ENCODE measurements around the gene GAPVD1. TPM values are rescaled to one million over a fixed set of nuclear protein-coding genes. Genes with fewer than 3 reads are reported as not detected.

Gene GAPVD1
- total and polyA plus RNA-seq, 2 of the 13 experiments (the other 11 are each of a cell fraction or from before 2014, with no cell fraction given), result 11.1 to 33.2 TPM

DNA sequence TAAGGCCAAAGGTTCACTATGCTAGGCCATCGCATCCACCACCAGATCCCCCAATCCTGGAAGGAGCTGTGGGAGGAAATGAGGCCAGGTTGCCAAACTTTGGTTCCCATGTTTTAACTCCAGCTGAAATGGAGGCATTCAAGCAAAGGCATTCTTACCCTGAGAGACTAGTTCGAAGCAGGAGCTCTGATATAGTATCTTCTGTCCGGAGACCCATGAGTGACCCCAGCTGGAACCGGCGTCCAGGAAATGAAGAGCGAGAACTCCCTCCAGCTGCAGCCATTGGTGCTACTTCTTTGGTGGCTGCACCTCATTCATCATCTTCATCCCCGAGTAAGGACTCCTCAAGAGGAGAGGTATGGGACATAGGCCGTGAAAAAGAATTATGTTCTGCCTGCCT is 75.6 kb downstream of the GAPVD1 start:
- DNase-seq (ENCODE audit: low spot score) (no peak), ATAC-seq (peak; percentile 30; the same call in 2 of the 3 replicates), FAIRE-seq (no peak)
- ChIA-PET CTCF (ENCODE audit: low intra/inter-chr PET ratio, low total read pairs) (no interaction called here), POLR2A (no interaction called here)
- Histone ChIP-seq H2AFZ (ENCODE audit: low read length) (no peak overlapping the region), H4K20me1 (ENCODE audit: insufficient read depth, low read length) (no peaks in the 10 kb centered on the region), H3K27ac (ENCODE audit: extremely low read length, insufficient read depth, low read length) (no peak overlapping the region), H3K4me3 (replicated peaks in 1 of 3; ENCODE audit: insufficient read depth in 1 of 3, low read depth in 2 of 3, low read length in 3 of 3) (no peak overlapping the region), H3K4me2 (ENCODE audit: low read depth, low read length) (no peak overlapping the region), H3K9ac (ENCODE audit: insufficient read depth, low read depth, low read length) (no peak overlapping the region), H3K36me3 (replicated peaks in 1 of 2; ENCODE audit: control insufficient read depth in 1 of 2, insufficient read depth in 2 of 2, low read length in 2 of 2) (peaks cover 9 to 53% of the 10 kb centered on the region in 2 experiments), H3K27me3 (ENCODE audit: control insufficient read depth in 1 of 2, insufficient read depth in 2 of 2, low read length in 2 of 2) (no peaks in the 10 kb centered on the region), H3K4me1 (ENCODE audit: insufficient read depth, low read length) (no peaks in the 10 kb centered on the region), H3K9me3 (ENCODE audit: low read length) (no peaks in the 10 kb centered on the region), H3K79me2 (ENCODE audit: insufficient read depth, low read length) (no peaks in the 10 kb centered on the region)
- no TSS peak for BruUV-seq (replicated peaks)
- in situ Hi-C loops (cut with HindIII; ENCODE audit: extremely low pct_ligation_motif_present, low pct_unique_long_range_greater_than_20kb), result no loop called here
- intact Hi-C loops (cut with micrococcal nuclease; ENCODE audit: unreplicated experiment), result no loop called here
- 93% methylated on average over 8 of the region's 8 CpGs for WGBS (ENCODE audit: low lambda C conversion rate)
- TF ChIP-seq STAG1 (CRISPR knock-in tag; IDR thresholded peaks at IDR 0.05) (peak; percentile 46), ZNF468 (CRISPR knock-in tag; IDR thresholded peaks at IDR 0.05) (no peak), ZBTB34 (CRISPR knock-in tag; IDR thresholded peaks at IDR 0.05) (no peak), PRDM10 (CRISPR knock-in tag; IDR thresholded peaks at IDR 0.05; ENCODE audit: low read depth) (no peak), ATM (IDR thresholded peaks at IDR 0.05; ENCODE audit: borderline replicate concordance) (no peak), FLYWCH1 (CRISPR knock-in tag; IDR thresholded peaks at IDR 0.05) (no peak), PLSCR1 (CRISPR knock-in tag; IDR thresholded peaks at IDR 0.05; ENCODE audit: borderline replicate concordance) (no peak), ZNF616 (CRISPR knock-in tag; IDR thresholded peaks at IDR 0.05; ENCODE audit: low read depth) (no peak), ZNF234 (CRISPR knock-in tag; conservative IDR thresholded peaks at IDR 0.05) (no peak), ZBTB3 (CRISPR knock-in tag; IDR thresholded peaks at IDR 0.05; ENCODE audit: borderline replicate concordance, low read depth) (no peak), CBX1 (IDR thresholded peaks at IDR 0.05; ENCODE audit: low read depth) (no peak), SRSF9 (IDR thresholded peaks at IDR 0.05; ENCODE audit: borderline replicate concordance, insufficient read depth, low read depth, low read length, poor library complexity, severe bottlenecking) (no peak), USF2 (IDR thresholded peaks at IDR 0.05; ENCODE audit: low read depth, low read length) (no peak), USF2 (CRISPR knock-in tag; IDR thresholded peaks at IDR 0.05; ENCODE audit: borderline replicate concordance) (no peak), CHD4 (IDR thresholded peaks at IDR 0.05; ENCODE audit: borderline replicate concordance, low read length) (no peak)
- TF ChIP-seq, protein P1, sequence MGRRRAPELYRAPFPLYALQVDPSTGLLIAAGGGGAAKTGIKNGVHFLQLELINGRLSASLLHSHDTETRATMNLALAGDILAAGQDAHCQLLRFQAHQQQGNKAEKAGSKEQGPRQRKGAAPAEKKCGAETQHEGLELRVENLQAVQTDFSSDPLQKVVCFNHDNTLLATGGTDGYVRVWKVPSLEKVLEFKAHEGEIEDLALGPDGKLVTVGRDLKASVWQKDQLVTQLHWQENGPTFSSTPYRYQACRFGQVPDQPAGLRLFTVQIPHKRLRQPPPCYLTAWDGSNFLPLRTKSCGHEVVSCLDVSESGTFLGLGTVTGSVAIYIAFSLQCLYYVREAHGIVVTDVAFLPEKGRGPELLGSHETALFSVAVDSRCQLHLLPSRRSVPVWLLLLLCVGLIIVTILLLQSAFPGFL (CRISPR knock-in tag; IDR thresholded peaks at IDR 0.05), result no peak
